Smooth muscle cell (in vitro differentiated cells): ENCODE data around the gene MYOT. TPM values are rescaled to one million over a fixed set of nuclear protein-coding genes. Genes with fewer than 3 reads are reported as not detected.

Source experiments
- DNase-seq: peaks from one replicate; lab custom pipeline; 2025; ENCODE audit not compliant: unreplicated experiment; lab: John Stamatoyannopoulos, UW
- H2AFZ ChIP-seq: fragments of 200-600 bp; sonication (generic); 2 replicates; pipeline ENCODE4 v1.6.0; 2016; ENCODE audit warnings: antibody characterized with exemption, low read depth, mild to moderate bottlenecking
- H3F3A ChIP-seq: fragments of 200-600 bp; sonication (generic); 2 replicates; pipeline ENCODE4 v1.6.0; 2017; ENCODE audit warnings: antibody characterized with exemption, low read depth
- H3K27ac ChIP-seq: fragments of 200-600 bp; sonication (generic); 2 replicates; pipeline ENCODE4 v1.5.1; 2016; ENCODE audit warnings: low read depth, mild to moderate bottlenecking
- H3K27me3 ChIP-seq: fragments of 200-600 bp; sonication (generic); 2 replicates; pipeline ENCODE4 v1.6.1; 2016; ENCODE audit warnings: low read depth, mild to moderate bottlenecking
- H3K36me3 ChIP-seq: fragments of 200-600 bp; sonication (generic); 2 replicates; pipeline ENCODE4 v1.5.1; 2016; ENCODE audit warnings: low read depth
- H3K4me1 ChIP-seq: fragments of 200-600 bp; sonication (generic); 2 replicates; pipeline ENCODE4 v1.5.1; 2016; ENCODE audit warnings: low read depth
- H3K4me2 ChIP-seq: fragments of 200-600 bp; sonication (generic); 2 replicates; pipeline ENCODE4 v1.6.0; 2016; ENCODE audit warnings: mild to moderate bottlenecking
- H3K4me3 ChIP-seq: fragments of 200-600 bp; sonication (generic); 2 replicates; pipeline ENCODE4 v1.5.1; 2016; ENCODE audit warnings: mild to moderate bottlenecking
- H3K79me2 ChIP-seq: fragments of 200-600 bp; sonication (generic); 2 replicates; pipeline ENCODE4 v1.6.0; 2016; ENCODE audit warnings: low read depth, mild to moderate bottlenecking
- H3K9ac ChIP-seq: fragments of 200-600 bp; sonication (generic); 2 replicates; pipeline ENCODE4 v1.6.0; 2016; ENCODE audit warnings: low read depth
- H3K9me3 ChIP-seq: fragments of 200-600 bp; sonication (generic); replicated peaks from 2 replicates; pipeline ENCODE4 v1.5.1; 2016; ENCODE audit warnings: low read depth
- H4K20me1 ChIP-seq: fragments of 200-600 bp; sonication (generic); 2 replicates; pipeline ENCODE4 v1.6.0; 2016; ENCODE audit warnings: low read depth
- WGBS: methylation state at CpG from one replicate; pipeline ENCODE4 v1.1.7; 2016; ENCODE audit warnings: low lambda C conversion rate; 5-methylcytosine and 5-hydroxymethylcytosine counted together
- polyA plus RNA-seq: library from polyadenylated mRNA; unstranded; fragments of >200 nt; fragmentation: Nextera tagmentation; extraction: Ambion mirVana; gene quantifications from 2 replicates; pipeline ENCODE4 v1.2.1, GENCODE V29; 2016
- total RNA-seq: library from RNA; depleted of rRNA; stranded (reverse); fragments of >200 nt; gene quantifications from 2 replicates; pipeline ENCODE4 v1.2.3, GENCODE V29; 2014
- TF ChIP-seq, protein P1 (sequence below): fragments of 200-600 bp; sonication (generic); IDR thresholded peaks from 2 replicates; pipeline ENCODE4 v1.5.1; 2017; ENCODE audit warnings: borderline replicate concordance, mild to moderate bottlenecking, antibody characterized with exemption; ENCODE audit not compliant: insufficient read depth, poor library complexity, severe bottlenecking

MYOT gene
- total and polyA plus RNA-seq, 2 experiments from 2014 or later: 0.29 TPM; not detected in 1

DNA sequence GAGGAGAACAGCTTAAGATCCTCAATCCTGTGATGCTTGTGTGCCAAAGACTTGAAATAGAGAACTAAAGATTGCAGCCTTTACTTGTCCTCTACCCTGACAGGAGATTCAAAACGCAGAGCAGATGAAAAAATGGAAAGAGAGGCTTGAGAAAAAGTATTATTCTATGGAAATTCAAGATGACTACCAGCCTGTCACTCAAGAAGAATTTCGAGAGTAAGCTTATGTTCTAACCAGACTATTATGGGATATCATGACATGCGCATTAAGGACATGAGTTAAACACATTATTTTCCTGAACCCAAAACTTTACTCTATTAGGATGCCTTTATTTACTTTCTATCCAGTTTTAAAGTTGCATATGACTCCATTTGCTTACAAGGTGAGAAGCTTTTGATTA, 68.0 kb downstream of the MYOT start:
- Histone ChIP-seq H3K9ac (no peak overlapping the region), H3K79me2 (no peaks in the 10 kb centered on the region), H3K36me3 (peaks cover 6% of the 10 kb centered on the region), H4K20me1 (no peaks in the 10 kb centered on the region), H3K4me3 (no peak overlapping the region), H3K27ac (no peak overlapping the region), H2AFZ (no peak overlapping the region), H3F3A (no peaks in the 10 kb centered on the region), H3K27me3 (no peaks in the 10 kb centered on the region), H3K4me1 (no peaks in the 10 kb centered on the region), H3K9me3 (no peaks in the 10 kb centered on the region), H3K4me2 (no peak overlapping the region)
- DNase-seq: no peak
- TF ChIP-seq, protein P1, sequence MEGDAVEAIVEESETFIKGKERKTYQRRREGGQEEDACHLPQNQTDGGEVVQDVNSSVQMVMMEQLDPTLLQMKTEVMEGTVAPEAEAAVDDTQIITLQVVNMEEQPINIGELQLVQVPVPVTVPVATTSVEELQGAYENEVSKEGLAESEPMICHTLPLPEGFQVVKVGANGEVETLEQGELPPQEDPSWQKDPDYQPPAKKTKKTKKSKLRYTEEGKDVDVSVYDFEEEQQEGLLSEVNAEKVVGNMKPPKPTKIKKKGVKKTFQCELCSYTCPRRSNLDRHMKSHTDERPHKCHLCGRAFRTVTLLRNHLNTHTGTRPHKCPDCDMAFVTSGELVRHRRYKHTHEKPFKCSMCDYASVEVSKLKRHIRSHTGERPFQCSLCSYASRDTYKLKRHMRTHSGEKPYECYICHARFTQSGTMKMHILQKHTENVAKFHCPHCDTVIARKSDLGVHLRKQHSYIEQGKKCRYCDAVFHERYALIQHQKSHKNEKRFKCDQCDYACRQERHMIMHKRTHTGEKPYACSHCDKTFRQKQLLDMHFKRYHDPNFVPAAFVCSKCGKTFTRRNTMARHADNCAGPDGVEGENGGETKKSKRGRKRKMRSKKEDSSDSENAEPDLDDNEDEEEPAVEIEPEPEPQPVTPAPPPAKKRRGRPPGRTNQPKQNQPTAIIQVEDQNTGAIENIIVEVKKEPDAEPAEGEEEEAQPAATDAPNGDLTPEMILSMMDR: no peak
- WGBS: 95% methylated on average over 3 of the region's 3 CpGs

Other genes with a start within 250 kb of the MYOT start
- gene KLHL3, start 131.8 kb upstream of the MYOT start, total RNA-seq: 3.5 and 9.1 TPM in 2 replicates
- 2.3 and 3.6 TPM in 2 replicates for gene KLHL3, start 131.8 kb upstream of the MYOT start, polyA plus RNA-seq
- gene HNRNPA0, start 113.5 kb upstream of the MYOT start, total RNA-seq: 18.8 and 20.8 TPM in 2 replicates
- 11.5 and 14.4 TPM in 2 replicates for gene HNRNPA0, start 113.5 kb upstream of the MYOT start, polyA plus RNA-seq
- gene PKD2L2, start 21.6 kb downstream of the MYOT start, total RNA-seq: not detected in 2 replicates
- 0.19 and 0.22 TPM in 2 replicates for gene PKD2L2, start 21.6 kb downstream of the MYOT start, polyA plus RNA-seq
- 15.1 and 22.9 TPM in 2 replicates for gene FAM13B, start 165.2 kb downstream of the MYOT start, total RNA-seq
- 3.8 and 10.9 TPM in 2 replicates for gene FAM13B, start 165.2 kb downstream of the MYOT start, polyA plus RNA-seq
- not detected in 2 replicates for gene WNT8A, start 216.2 kb downstream of the MYOT start, total RNA-seq
- not detected in 2 replicates for gene WNT8A, start 216.2 kb downstream of the MYOT start, polyA plus RNA-seq